ENCODE measurements around the gene CLNK. TPM values are rescaled to one million over a fixed set of nuclear protein-coding genes. Genes with fewer than 3 reads are reported as not detected.

Gene CLNK
- total RNA-seq = not detected

- no peaks in the 10 kb centered on the region for H3K4me1 Mint-ChIP-seq
- no peaks in the 10 kb centered on the region for H3K9me3 Mint-ChIP-seq
- no peaks in the 10 kb centered on the region for H3K27me3 Mint-ChIP-seq
- no peak within 1 kb of the TSS for H3K4me3 Mint-ChIP-seq
- no peaks in the 10 kb centered on the region for H3K36me3 Mint-ChIP-seq (ENCODE audit: low read depth)
- ATAC-seq (replicated peaks) = no peak
- H3K27ac Mint-ChIP-seq = no peak within 1 kb of the TSS
Measured at GRCh38 chr4:10684631-10685030, at the start of gene CLNK. TSS of gene CLNK (minus strand) at chr4:10684768. CDS start at chr4:10667869, 16,899 bp downstream.

DNA sequence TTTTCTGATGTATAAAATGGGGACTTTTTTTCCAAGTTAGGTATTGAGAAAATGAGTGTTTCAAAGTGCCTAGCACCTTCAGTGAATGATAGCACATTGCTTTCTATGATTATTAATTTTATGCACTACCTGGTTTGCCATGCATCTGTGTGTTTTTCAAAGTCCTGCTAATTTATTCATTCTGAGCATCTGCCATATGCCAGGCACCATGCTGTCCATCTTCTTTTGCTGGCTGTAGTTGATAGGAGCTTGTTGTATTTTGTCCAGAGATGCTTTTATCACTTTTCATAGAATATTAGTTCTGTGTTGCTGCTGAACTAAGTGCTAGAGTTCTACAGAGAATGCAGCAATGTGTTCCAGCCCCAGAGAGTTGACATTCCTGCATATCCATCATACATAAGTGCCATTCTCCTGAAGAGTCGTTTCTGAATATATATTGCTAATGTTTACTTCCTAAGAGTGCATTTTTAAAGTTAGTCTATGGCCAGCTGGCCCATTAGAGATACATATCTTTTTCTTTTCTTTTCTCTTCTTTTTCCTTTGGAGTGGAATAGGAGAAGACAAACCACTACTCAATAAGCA lies 49.0 kb upstream of the CLNK start:
- Mint-ChIP-seq H3K27ac (peak overlapping the region; percentile 65), H3K4me1 (peaks cover 7% of the 10 kb centered on the region), H3K36me3 (ENCODE audit: low read depth) (no peaks in the 10 kb centered on the region), H3K4me3 (no peak overlapping the region), H3K9me3 (peaks cover 9% of the 10 kb centered on the region), H3K27me3 (peaks cover 3% of the 10 kb centered on the region)
- ATAC-seq (replicated peaks) = no peak

DNA sequence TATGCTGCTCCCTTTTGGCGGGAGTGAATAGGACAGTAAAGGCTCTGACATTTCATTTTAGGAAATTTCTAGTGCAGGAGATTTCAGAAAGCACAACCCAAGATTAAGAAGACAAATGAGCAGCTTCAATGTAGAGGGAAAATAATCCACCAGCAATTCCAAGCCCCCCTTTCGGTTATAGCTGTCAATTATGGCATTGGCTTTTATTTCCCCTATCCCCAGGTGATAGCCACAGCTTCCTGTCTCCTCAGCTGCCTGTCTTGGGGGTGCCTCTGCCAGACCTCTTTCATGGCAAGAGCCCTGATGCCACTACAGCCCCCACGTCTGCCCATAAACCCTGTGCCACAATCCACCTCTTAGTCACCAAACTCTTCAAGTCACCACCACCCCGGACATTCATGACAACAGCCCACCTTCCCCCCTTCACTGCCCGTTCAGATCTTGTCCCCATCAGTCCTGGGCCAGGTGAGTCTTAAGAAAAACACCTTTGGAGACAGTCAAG lies 48.4 kb upstream of the CLNK start:
- H3K4me1 Mint-ChIP-seq = peaks cover 7% of the 10 kb centered on the region
- H3K27ac Mint-ChIP-seq = peak overlapping the region; percentile 65
- H3K4me3 Mint-ChIP-seq = no peak overlapping the region
- peaks cover 9% of the 10 kb centered on the region for H3K9me3 Mint-ChIP-seq
- H3K36me3 Mint-ChIP-seq (ENCODE audit: low read depth) = no peaks in the 10 kb centered on the region
- ATAC-seq (replicated peaks) = no peak
- peaks cover 3% of the 10 kb centered on the region for H3K27me3 Mint-ChIP-seq

GRCh38 chr4:10732235-10732913 lies 47.8 kb upstream of the CLNK start:
- no peaks in the 10 kb centered on the region for H3K36me3 Mint-ChIP-seq (ENCODE audit: low read depth)
- peaks cover 3% of the 10 kb centered on the region for H3K27me3 Mint-ChIP-seq
- H3K4me1 Mint-ChIP-seq = peaks cover 7% of the 10 kb centered on the region
- ATAC-seq (replicated peaks) = peak; percentile 30
- no peak overlapping the region for H3K4me3 Mint-ChIP-seq
- H3K9me3 Mint-ChIP-seq = peaks cover 9% of the 10 kb centered on the region
- peak overlapping the region; percentile 65 for H3K27ac Mint-ChIP-seq

GRCh38 chr4:10731690-10732089 lies 47.1 kb upstream of the CLNK start:
- ATAC-seq (replicated peaks) = no peak
- H3K27me3 Mint-ChIP-seq = peaks cover 3% of the 10 kb centered on the region
- peaks cover 8% of the 10 kb centered on the region for H3K9me3 Mint-ChIP-seq
- no peaks in the 10 kb centered on the region for H3K36me3 Mint-ChIP-seq (ENCODE audit: low read depth)
- peak overlapping the region; percentile 4 for H3K4me3 Mint-ChIP-seq
- H3K27ac Mint-ChIP-seq = peak overlapping the region; percentile 72
- peaks cover 7% of the 10 kb centered on the region for H3K4me1 Mint-ChIP-seq

GRCh38 chr4:10731162-10731561 lies 46.6 kb upstream of the CLNK start:
- H3K36me3 Mint-ChIP-seq (ENCODE audit: low read depth) = no peaks in the 10 kb centered on the region
- peaks cover 7% of the 10 kb centered on the region for H3K4me1 Mint-ChIP-seq
- peak overlapping the region; percentile 4 for H3K4me3 Mint-ChIP-seq
- peaks cover 3% of the 10 kb centered on the region for H3K27me3 Mint-ChIP-seq
- H3K9me3 Mint-ChIP-seq = peaks cover 4% of the 10 kb centered on the region
- H3K27ac Mint-ChIP-seq = peak overlapping the region; percentile 72
- no peak for ATAC-seq (replicated peaks)

- peaks cover 3% of the 10 kb centered on the region for H3K27me3 Mint-ChIP-seq
- H3K27ac Mint-ChIP-seq = peak overlapping the region; percentile 78
- no peaks in the 10 kb centered on the region for H3K36me3 Mint-ChIP-seq (ENCODE audit: low read depth)
- peak overlapping the region; percentile 21 for H3K4me3 Mint-ChIP-seq
- peaks cover 7% of the 10 kb centered on the region for H3K4me1 Mint-ChIP-seq
- H3K9me3 Mint-ChIP-seq = peaks cover 3% of the 10 kb centered on the region
- peak; percentile 61 for ATAC-seq (replicated peaks)
Measured at GRCh38 chr4:10730590-10730989, 46.0 kb upstream of the CLNK start.

- peaks cover 7% of the 10 kb centered on the region for H3K4me1 Mint-ChIP-seq
- H3K36me3 Mint-ChIP-seq (ENCODE audit: low read depth) = no peaks in the 10 kb centered on the region
- peak overlapping the region; percentile 78 for H3K27ac Mint-ChIP-seq
- H3K27me3 Mint-ChIP-seq = peaks cover 3% of the 10 kb centered on the region
- H3K4me3 Mint-ChIP-seq = peak overlapping the region; percentile 21
- peaks cover 3% of the 10 kb centered on the region for H3K9me3 Mint-ChIP-seq
- peak; percentile 71 for ATAC-seq (replicated peaks)
Measured at GRCh38 chr4:10730019-10730418, 45.5 kb upstream of the CLNK start.

- H3K4me3 Mint-ChIP-seq = no peak overlapping the region
- no peaks in the 10 kb centered on the region for H3K36me3 Mint-ChIP-seq (ENCODE audit: low read depth)
- H3K27me3 Mint-ChIP-seq = peaks cover 3% of the 10 kb centered on the region
- peaks cover 3% of the 10 kb centered on the region for H3K9me3 Mint-ChIP-seq
- H3K4me1 Mint-ChIP-seq = peaks cover 7% of the 10 kb centered on the region
- H3K27ac Mint-ChIP-seq = no peak overlapping the region
- ATAC-seq (replicated peaks) = peak; percentile 16
Measured at GRCh38 chr4:10729366-10729765, 44.8 kb upstream of the CLNK start.

DNA sequence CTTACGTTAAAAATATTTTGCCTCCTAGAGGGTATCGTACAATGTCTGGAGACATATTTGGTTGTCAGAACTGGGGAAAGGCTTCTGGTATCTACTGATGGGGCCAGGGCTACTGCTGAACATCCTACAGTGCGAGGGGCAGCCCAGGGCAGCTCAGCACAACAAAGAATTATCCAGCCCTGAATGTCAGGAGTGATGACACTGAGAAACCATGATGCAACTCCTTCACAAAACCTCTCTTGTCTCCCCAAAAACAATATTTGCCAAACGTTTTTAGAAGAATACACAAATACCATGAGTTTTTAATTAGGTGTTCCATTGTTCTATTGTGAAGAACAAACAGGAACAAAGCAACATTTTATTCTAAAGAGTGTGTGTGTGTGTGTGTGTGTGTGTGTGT lies 43.4 kb upstream of the CLNK start:
- no peak overlapping the region for H3K4me3 Mint-ChIP-seq
- H3K4me1 Mint-ChIP-seq = peaks cover 7% of the 10 kb centered on the region
- H3K27me3 Mint-ChIP-seq = peaks cover under 1% of the 10 kb centered on the region
- ATAC-seq (replicated peaks) = no peak
- peaks cover 3% of the 10 kb centered on the region for H3K9me3 Mint-ChIP-seq
- no peaks in the 10 kb centered on the region for H3K36me3 Mint-ChIP-seq (ENCODE audit: low read depth)
- no peak overlapping the region for H3K27ac Mint-ChIP-seq

DNA sequence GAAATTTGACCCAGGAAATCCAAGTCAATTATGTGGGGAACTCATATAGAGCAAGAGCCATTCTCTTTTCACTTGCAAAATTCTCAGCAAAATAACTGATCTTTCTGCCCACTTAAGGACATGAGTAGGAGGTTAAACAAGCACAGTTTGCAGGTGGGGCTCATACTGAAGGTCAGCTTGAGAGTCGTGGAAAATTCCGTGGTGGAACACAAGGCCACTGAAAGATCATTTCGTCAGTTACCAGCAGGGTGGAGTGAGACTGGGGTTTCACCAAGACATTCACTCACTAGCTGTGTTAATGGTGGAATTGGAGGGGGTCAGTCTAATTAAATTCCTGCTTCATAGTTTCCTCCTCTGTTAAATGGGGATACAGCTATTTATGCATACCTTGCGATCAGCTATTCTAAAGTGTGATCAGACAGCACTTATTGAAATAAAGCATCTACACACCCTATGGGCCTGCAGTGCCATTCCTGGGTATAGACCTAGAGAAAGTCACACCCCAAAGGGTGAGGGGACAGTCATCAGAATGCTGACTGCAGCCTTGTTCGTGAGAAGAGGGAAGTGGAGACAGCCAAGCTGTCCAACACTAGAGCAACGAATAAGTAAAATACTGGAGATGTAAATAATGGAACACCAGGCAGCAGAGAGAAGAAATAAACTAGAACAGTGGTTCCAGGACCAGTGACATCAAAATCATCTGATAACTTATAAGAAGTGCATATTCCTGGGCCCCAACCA lies 42.7 kb upstream of the CLNK start:
- no peaks in the 10 kb centered on the region for H3K36me3 Mint-ChIP-seq (ENCODE audit: low read depth)
- peaks cover 7% of the 10 kb centered on the region for H3K4me1 Mint-ChIP-seq
- no peak for ATAC-seq (replicated peaks)
- no peaks in the 10 kb centered on the region for H3K27me3 Mint-ChIP-seq
- no peak overlapping the region for H3K27ac Mint-ChIP-seq
- H3K4me3 Mint-ChIP-seq = no peak overlapping the region
- peaks cover 3% of the 10 kb centered on the region for H3K9me3 Mint-ChIP-seq

DNA sequence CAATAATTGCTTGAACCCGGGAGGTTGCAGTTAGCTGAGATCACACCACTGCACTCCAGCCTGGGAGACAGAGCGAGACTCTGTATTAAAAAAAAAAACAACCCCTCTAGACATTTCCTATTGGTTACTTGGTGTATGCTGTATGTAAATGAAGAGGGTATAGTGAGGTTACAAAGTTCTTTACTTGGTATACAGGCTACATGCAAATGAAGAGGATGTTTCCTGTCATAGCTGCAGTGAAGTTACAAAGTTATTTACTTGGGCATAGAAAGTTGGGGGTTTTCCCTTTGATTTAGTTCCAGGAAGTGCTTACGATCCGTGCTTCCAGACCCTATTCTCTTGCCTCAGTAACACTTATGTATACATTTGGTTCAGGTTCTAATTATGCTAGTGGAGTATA lies 38.4 kb upstream of the CLNK start:
- peaks cover 3% of the 10 kb centered on the region for H3K9me3 Mint-ChIP-seq
- H3K4me3 Mint-ChIP-seq = no peak overlapping the region
- peaks cover 3% of the 10 kb centered on the region for H3K27me3 Mint-ChIP-seq
- no peak overlapping the region for H3K27ac Mint-ChIP-seq
- ATAC-seq (replicated peaks) = peak; percentile 81
- H3K36me3 Mint-ChIP-seq (ENCODE audit: low read depth) = no peaks in the 10 kb centered on the region
- H3K4me1 Mint-ChIP-seq = no peaks in the 10 kb centered on the region

- no peak for ATAC-seq (replicated peaks)
- Mint-ChIP-seq H3K27me3 (peaks cover 6% of the 10 kb centered on the region), H3K4me1 (no peaks in the 10 kb centered on the region), H3K9me3 (no peaks in the 10 kb centered on the region), H3K36me3 (ENCODE audit: low read depth) (no peaks in the 10 kb centered on the region), H3K4me3 (no peak overlapping the region), H3K27ac (no peak overlapping the region)
Measured at GRCh38 chr4:10721616-10722015, 37.0 kb upstream of the CLNK start.

- Mint-ChIP-seq H3K36me3 (ENCODE audit: low read depth) (no peaks in the 10 kb centered on the region), H3K4me3 (no peak overlapping the region), H3K9me3 (peaks cover 4% of the 10 kb centered on the region), H3K27me3 (peaks cover 6% of the 10 kb centered on the region), H3K4me1 (no peaks in the 10 kb centered on the region), H3K27ac (no peak overlapping the region)
- no peak for ATAC-seq (replicated peaks)
Measured at GRCh38 chr4:10716163-10716562, 31.6 kb upstream of the CLNK start.

GRCh38 chr4:10715696-10716095 lies 31.1 kb upstream of the CLNK start:
- H3K27me3 Mint-ChIP-seq = peaks cover 6% of the 10 kb centered on the region
- no peak for ATAC-seq (replicated peaks)
- no peak overlapping the region for H3K27ac Mint-ChIP-seq
- H3K9me3 Mint-ChIP-seq = peaks cover 4% of the 10 kb centered on the region
- no peak overlapping the region for H3K4me3 Mint-ChIP-seq
- no peaks in the 10 kb centered on the region for H3K36me3 Mint-ChIP-seq (ENCODE audit: low read depth)
- no peaks in the 10 kb centered on the region for H3K4me1 Mint-ChIP-seq
